DMS 273 treated with DMSO at 0.1 percent for 48 hours (cell line): ENCODE data around the gene ANKLE2.
"Not testable (repeated sequence)": the region's sequence is repeated elsewhere in the genome, so short reads cannot be mapped to it uniquely, and the experiment has no call there.

Experiments
- DNase-seq: peaks from one replicate; lab custom pipeline; 2025; lab: John Stamatoyannopoulos, UW

ANKLE2 gene

DNA sequence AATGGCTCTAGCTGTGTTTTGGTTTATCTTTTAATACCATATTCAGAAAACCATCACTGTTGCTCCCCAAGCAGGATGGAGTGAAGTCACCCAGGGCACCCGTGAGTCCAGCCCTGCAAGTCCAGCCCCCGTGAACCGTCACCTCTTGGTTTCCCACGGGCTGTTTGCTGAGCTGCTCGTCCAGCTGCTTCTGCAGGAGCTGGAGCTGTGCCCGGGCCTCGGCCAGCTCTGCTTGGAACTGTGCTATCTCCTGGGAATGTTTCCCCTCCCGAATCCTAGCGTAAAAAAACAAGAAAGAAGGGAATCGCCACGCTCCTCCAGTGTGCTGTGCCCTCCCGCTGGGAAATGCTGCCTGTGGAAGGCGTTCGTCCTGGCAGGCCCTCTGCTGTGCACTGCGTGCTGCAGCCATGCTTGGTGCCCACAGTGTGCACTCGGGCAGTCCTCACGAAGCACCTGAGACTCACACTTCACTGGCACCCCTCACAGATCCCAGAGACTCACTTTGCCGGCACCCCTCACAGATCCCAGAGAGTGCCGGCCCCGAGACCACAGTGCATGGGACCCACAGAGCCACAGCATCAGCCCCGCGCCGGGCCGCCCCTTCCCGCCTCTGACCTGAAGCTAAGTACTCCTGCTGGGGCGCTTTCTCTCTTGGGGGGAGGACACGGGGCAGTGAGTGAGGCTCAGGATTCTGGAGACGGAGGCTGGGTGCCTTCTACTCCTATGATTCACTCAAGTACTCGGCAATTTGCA is 15.4 kb upstream of the ANKLE2 start:
- no peak for DNase-seq

DNA sequence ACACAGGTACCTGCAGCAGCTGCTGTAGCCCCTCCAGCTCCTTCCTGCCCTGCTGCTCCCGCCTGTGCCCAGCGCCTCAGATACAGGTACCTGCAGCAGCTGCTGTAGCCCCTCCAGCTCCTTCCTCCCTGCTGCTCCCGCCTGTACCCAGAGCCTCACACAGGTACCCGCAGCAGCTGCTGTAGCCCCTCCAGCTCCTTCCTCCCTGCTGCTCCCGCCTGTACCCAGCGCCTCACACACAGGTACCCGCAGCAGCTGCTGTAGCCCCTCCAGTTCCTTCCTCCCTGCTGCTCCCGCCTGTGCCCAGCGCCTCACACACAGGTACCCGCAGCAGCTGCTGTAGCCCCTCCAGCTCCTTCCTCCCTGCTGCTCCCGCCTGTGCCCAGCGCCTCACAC is 14.6 kb upstream of the ANKLE2 start:
- DNase-seq: not testable (repeated sequence)

DNA sequence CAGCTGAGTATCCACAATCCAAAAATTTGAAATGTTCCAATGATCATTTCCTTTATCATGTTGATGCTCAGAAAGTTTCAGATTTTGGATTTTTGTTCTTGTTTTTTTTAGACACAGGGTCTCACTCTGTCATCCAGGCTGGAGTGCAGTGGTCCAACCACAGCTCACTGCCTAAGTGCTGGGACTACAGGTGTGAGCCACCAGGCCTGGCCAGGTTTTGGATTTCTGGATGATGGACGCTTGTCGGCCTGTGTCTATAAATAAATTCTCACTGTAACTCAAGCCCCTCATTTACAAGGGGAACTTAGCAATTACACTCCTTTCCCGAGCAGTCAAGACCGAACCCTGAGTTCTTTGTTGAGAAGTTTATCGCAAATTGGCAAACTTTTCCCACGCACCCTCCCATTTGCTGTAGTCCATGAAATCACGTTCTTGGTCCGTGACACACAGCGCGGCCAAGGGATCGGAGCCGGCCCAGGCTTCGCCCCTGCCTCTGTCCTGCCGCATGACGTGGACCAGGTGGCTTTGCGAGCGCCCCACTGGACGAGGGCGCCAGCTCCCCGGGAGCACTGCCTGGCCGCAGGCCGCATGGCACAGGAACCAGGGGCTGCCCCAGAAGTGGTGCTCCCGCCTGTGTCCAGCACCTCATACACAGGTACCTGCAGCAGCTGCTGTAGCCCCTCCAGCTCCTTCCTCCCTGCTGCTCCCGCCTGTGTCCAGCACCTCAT is 14.0 kb upstream of the ANKLE2 start:
- no peak for DNase-seq

DNA sequence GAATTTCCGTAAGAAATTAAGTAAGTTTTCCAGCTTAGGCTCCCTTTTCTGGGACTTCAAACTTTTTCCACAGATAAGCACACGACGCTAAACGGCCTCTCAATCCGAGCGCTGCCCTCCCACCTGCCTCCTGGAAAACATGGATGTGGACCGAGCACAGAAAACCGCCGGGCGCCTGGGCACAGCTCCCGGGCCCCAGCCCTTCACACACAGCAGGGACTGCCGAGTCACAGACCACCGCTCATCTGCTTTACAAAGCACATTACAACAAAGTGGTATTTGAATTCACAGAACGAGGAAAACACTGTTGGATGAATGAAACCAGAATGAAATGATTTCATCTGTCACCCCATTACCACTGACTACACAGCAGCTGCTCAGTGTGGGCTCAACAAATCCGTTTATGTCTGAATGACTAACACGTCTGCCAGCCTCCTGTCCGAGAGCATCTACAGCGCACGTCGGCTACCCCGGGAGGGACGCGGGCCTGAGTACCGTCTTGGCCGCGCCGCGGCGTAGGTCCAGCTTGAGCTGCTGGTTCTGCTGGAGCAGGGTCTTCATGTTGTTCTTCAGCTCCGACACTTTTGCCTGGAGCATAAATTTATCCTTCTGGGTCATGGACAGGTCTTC is 13.1 kb upstream of the ANKLE2 start:
- DNase-seq: no peak

DNA sequence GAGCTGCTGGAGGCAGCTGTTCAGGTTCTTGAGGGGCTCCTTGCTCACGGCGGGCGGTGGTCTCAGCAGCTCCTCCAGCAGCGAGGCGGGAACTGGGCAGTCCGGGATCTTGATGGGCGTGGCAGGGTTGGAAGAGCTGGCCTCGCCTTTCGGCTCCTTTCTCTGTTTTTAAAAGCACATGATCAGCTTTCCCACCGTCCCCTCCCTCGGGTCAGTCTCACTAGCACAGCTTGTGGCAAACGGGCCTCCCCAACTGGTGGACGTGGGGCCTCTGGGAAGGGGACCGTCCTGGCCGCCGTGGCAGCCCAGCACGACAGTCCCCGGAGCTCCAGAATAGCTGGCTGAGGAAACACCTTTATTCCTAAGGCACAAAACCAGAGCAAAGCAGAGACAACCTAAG is 12.5 kb upstream of the ANKLE2 start:
- no peak for DNase-seq

DNA sequence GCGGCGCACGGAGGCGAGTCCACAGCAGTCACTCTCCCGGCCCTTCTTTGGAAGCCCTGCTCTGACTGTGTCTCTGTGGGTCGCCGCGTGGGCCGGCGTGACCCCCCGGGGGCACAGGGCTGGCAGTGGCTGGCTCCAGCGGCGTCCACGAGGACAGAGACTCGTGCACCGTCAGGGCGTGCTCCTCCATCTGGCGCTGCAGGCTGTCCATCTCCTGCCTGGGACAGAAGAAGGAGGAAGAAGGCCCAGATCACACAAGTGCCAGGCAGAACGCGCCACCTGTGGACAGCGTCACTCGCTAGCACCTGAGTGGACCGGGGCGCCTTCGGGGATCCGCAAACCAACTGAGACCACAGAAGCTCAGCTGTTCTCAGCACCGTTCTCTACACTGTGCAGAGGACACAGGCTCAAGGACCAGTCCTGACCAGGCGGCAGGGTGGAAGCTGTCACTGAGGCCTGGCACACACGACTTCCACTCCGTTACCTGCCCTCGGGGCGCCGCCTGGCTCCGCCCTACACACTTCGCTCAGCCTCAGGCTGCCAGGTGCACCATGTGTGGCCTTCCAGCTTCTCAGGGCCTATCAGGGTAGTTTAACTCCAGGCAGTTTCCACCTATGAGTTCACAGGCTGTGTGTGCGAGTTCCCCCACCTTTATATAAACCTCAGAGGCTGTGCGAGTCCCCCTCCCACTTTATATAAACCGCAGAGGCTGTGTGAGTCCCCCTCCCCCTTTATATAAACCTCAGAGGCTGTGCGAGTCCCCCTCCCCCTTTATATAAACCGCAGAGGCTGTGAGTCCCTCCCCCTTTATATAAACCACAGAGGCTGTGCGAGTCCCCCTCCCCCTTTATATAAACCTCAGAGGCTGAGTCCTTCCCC is 11.7 kb upstream of the ANKLE2 start:
- DNase-seq: no peak

DNA sequence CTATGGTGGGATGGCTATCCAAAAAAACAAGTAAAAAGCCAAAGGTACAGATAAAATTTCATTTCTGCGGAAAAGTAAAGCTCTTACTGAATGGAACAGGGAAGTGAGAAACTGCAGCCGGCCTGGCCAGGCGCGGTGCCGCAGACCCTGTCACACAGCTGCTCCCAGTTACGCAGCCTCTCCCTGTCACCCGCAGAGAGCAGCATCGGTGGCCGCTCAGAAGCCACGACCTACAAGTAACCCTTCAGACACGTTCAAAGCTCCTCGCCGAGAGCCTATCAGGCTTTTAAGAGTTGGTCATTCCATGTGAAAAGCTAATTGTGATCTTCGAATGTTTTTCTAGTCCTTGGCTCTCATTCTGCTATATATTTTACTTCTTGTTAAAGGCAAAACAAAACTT is 11.0 kb upstream of the ANKLE2 start:
- DNase-seq: no peak

DNA sequence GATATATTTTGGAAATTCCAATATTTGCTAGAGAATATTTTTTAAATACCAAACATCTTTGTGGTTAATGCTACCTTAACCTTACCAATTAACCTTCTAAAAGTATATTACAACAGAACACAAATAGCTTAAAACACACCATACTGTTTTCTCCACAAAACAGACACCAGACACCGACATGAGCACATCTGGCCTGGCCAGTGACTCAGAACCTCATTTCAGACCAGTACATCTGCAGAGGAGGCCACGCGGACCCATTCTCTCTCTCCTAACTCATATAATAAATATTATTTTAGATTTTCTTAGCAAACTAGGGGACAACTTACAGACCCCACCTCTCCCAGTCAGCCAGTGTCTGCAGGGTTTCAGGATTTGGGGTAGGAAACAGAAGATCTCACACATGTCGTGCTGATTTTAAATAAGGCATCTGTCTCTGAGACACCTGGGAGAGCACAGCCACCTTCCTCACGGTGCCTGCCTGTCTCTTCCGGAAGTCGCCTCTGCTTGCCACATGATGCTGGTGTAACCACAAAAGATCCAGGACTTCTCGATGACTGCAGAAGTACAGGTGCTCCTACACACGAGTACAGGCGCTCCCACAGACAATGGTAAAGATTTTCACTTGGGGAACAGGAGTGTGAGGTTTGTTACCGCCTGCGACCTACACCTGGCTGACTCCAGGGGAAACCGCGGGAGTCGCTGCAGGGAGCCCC is 9.7 kb upstream of the ANKLE2 start:
- DNase-seq: no peak

DNA sequence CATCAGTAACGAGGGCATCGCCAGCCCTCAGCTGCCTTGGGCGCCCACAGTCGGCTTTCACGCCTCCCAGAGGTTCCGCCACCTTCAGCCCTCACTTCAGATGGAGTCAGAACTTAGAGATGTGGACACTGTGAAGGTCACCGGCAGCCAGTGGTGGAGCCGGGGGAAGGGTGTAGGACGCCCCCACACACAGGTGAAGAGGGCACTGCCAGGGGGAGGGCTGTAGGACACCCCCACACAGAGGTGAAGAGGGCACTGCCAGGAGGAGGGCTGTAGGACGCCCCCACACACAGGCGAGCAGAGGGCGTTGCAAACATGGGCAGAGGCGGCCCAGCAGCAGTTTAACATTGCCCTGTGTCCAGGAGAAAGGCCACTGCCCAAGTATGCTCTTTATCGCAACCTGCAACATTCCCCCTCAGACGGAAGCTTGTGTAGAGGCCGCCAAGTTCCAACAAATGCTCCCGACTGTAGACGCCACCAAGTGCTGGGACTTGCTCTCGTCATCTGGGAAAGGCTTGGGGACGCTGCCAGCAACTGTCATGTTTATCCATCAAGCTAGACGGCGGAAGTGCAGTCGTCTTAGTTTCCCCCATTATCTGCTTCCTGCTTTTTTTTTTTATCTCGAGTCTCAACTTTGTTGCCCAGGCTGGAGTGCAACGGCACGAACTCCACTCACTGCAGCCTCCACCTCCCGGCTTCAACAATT is 4.9 kb upstream of the ANKLE2 start:
- DNase-seq: no peak

DNA sequence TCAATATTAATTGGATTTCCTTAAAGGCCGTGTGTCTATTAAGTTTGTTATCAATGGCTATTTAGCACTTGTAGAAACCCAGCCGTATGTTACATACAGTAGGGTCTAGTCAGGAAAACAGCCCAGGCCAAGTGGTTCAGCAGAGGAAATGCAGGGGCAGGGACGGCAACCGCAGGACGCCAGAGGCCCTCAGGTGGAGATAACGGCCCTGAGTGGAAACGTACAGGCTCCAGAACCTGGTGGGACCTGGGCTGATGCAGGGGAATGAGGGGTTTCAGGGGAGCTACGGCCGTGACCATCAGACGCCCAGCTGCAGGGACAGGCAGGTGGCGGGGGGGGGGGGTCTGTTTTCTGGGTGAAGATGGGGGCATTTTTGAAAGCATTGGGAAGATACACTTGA is 3.7 kb upstream of the ANKLE2 start:
- DNase-seq: no peak

DNA sequence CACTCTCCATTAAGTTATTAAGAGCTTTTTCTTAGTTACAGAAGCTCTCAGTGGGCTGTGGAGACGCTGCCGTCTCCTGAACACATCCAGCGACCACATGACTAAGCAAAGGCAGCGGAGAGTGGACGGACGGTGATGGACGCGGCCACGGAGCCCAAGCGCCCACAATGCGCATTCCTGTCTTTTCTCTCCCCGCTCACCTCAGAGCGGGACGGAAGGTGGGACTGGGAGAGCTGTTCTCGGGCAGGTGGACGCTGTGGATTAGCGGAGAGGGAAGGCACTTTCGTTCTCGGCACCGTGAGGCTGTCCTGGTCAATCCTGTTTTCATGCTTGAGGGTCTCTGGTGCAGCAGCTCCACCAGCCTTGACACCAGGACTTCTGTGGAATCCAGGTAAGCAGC is 2.6 kb upstream of the ANKLE2 start:
- DNase-seq: no peak

DNA sequence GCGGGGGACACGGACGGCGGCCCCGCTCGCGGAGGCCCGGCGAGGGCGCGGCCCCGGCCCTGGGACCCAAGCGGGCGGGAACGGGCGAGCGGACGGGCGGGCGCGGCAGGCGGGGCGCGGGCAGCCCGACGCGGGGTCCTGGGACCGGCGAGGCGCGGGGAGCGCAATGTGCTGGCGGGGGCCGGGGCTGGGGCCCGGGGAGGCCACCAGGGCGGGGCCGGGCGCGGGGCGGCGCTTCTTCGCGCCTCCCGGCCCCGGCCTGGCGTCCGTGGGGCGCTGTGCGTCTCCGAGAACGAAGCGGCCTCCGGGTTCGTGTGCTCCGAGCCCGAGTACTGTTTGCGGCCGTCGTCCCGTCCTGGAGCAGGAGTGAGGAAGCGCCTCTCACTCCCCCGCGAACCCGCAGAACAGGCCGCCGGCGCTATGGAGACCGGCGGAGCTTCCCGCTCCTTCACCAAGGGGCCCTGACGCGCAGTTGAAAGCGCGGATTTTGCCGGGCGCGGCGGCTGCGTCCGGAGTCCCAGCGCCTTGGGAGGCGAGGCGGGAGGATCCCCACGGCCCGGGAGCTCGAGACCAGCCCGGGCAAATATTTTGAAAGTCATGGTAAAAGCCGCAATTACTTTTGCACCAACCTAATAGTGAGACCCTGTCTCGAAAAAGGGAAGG is 420 bp upstream of the ANKLE2 start:
- DNase-seq: peak; percentile 30

DNA sequence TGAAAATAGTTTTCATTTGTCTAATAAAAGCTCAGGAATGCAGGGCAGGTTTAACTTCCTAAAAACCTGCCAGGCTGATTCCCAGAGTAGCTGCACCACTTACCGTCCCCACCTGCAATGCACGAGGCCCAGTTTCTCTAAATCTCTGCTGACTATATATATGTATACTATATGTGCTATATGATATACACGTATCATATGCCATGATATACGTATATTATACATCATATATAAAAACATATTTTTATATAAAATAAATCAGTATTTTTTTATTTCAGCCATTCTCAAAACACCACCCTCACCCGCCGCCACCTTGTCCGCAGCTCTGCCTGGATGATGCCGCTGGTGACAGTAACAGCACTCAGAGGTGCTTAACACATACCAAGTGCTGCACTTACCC is 2.3 kb downstream of the ANKLE2 start:
- no peak for DNase-seq

DNA sequence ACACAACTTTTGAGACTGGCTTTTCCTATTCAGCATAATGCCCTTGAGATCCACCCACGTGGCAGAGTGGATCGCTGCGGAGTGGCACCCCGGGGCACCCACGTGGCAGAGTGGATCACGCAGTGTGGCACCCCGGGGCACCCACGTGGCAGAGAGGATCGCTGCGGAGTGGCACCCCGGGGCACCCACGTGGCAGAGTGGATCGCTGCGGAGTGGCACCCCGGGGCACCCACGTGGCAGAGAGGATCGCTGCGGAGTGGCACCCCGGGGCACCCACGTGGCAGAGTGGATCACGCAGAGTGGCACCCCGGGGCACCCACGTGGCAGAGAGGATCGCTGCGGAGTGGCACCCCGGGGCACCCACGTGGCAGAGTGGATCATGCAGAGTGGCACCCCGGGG is 2.8 kb downstream of the ANKLE2 start:
- DNase-seq: not testable (repeated sequence)

DNA sequence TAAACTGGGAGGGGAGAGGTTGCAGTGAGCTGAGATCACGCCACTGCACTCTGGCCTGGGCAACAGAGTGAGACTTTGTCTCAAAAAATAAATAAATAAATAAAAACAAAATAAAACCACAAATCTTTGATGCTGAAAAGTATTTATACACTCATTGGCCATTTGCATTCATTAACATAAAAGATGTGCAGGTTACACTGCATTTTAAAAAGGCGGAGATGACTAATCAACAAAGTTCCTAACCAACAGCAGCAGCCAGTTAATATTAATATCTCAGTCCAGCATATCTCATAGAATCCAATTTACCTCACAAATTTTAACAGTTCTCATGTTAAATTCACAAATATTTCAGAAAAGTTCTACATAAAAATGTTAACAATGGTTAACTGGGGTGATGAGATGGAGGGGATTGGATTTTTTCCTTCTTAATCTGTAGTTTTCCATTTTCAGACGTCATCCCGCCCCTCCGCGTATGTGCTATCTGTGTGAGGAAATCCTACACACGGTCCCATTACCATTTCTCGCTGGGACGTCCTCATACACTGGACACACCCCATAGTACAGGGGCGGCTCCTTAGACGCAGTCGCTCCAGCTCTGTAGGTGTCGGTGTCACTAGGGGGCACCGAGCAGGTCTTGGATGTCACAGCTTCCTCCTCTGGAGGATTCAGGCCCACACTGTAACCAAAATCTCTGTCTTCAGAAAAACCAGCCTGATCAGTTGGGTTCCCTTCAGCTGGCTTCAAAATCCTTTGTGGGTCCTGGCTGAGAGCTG is 7.3 kb downstream of the ANKLE2 start:
- DNase-seq: no peak

DNA sequence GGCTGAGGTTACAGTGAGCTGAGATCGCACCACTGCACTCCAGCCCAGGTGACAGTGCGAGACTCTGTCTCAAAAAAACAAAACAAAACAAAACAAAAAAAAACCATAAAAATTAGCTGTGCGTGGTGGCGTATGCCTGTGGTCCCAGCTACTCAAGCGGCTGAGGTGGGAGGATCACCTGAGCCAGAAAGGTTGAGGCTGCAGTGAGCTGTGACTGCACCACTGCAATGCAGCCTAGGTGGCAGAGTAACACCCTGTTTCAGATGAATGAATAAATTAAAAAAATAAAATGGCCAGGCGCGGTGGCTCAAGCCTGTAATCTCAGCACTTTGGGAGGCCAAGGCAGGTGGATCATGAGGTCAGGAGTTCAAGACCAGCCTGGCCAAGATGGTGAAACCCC is 8.0 kb downstream of the ANKLE2 start:
- not testable (repeated sequence) for DNase-seq

DNA sequence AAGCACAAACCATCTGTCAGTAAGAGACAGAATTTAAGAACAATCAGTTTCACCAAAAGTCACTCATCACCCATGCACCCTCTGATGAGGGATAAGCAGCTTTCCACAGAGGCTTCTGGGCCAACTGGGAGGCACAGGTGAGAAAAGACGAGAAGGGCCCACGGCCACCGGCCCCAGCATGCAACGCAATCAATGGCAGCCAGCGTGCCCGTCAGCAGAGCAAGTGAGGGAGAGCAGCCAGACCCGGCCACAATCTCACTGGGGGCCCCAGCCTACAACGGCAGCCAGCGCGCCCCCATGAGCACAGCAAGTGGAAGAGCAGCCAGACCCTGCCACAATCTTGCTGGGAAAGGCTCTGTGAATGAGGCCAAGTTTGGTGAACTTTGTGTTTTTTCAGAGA is 13.3 kb downstream of the ANKLE2 start:
- no peak for DNase-seq

DNA sequence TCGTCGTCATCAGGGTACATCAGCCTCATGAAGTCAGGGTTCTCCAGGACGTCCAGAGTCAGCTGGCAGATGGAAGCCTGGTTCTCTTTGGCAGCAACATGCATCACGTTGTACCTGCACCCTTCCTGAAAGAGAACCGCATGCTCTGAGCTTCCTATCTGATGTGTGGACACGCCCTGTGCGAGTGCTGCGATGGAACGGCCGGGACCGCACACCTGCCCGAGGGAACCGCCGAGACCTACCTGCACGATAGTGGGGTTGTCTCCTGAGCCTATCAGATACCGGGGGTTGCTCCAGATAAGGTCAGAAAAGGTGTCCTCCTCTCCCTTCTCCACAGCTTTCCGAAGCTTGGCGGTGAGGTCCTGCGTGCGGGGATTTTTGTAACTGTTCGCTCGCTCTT is 13.7 kb downstream of the ANKLE2 start:
- DNase-seq: no peak

DNA sequence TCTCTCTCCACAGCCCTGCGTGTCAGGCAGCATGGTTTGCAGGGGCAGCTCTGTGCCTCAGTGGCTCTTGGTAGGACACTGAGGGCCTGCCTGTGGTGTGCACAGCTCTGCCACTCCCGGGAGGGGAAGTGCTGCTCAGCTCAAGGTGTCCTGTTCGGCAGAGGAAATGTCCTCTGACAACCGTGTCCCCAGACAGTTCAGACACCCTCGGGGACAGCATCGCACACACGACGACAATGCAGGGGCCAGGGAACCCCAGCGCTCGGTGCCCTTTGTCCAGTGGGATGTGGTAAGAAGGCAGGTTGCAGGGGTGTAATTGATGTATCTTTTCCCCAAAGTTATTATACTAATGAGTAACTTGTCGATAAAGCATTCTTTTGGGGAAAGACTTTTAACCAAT is 14.2 kb downstream of the ANKLE2 start:
- DNase-seq: no peak

DNA sequence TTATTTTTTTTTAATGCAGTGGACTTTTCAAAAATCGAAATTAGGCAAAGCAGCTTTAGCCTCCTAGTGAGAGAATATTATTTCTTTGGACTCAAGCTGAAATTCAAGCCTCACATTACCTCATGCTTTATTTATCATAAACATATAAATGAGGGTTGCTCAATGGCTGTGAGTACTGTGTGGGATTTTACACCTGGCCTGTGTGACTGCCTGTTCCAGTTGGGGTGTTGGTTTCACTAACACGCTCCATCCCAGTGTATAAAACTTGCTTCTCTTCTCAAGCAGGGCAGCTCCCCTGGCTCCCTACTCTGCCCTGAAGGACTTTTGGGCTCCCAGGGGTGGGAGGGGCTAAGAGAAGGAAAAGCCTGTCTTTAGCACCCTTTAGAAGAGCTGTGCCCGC is 15.0 kb downstream of the ANKLE2 start:
- no peak for DNase-seq
